HG03095 (cell line): ENCODE data around the gene E2F4.

Experiments used
- ATAC-seq: cut with Tn5 transposase; IDR thresholded peaks from one replicate; pipeline ENCODE4 v1.9.1; 2021; ENCODE audit warnings: moderate library complexity; ENCODE audit not compliant: unreplicated experiment

Gene E2F4

GRCh38 chr16:67247192-67248072 is 55.5 kb downstream of the E2F4 start, which contains the start of gene FHOD1:
FHOD1 (minus strand) TSS chr16:67247481; CDS start chr16:67247410, 71 bp downstream.
- ATAC-seq, result peak; percentile 35

GRCh38 chr16:67248073-67248400 is 56.1 kb downstream of the E2F4 start:
- ATAC-seq, result no peak
